Nucleus accumbens (tissue), 56 donors: ENCODE results near the gene PDE4B.

Experiments used
- DNase-seq, 56 donors: peaks; one replicate each; lab custom pipeline; 2025; lab: John Stamatoyannopoulos, UW

The PDE4B gene

DNA sequence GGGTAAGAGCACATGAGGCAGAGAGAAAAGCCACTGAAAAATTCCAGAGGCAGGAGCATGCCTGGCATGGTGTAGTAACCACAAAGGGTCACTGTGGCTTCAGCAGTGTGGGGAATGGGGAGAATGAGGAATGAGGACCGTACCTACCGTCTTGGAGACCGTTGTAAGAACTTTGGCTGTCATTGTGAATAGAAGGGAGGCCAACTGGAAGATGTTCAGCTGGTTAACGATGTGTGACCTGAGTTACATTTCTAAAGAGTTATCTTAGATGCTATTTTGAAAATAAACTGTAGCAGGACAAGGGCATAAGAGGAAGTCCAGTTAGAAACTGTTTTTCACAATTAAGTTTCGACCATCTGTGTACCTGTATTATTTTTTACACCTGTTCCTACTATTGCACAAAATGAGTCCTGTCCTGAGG, 375.8 kb downstream of the PDE4B start:
- peak in 1 of 56 donors; percentile 8 for DNase-seq

DNA sequence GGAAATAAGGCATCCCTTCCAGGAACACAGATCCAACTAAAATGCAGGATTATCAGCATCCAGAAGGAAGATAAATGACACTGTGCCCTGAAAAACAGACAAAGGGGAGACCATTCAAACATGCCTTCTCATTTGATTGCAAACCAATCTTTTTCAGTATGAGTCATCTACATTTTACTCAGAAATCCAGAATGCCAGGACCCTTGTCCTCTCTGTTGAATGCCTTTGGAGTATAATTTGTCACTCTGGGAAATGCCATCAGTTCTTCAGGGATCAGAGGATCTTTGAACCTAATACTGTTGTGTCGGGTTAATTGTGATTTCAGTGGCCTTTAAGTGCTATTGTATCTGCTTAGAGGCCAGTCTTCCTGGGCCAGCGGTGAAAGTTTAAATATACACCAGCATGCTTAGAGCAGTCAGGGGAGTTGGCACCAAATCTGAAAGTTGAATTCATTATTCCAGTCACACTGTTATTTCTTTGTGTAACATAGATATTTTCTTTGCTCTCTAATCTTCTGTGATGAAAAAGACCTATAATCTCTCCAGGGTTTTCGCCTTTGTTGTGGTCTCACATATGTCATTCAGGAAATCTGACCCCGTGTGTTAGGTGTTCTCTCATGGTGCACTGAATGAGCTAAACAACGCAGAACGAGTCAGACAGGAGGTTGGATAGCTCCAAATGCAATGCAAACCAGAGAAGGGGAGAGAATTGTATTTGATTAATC, 376.4 kb downstream of the PDE4B start:
- DNase-seq: peak in 1 of 56 donors; percentile 31

DNA sequence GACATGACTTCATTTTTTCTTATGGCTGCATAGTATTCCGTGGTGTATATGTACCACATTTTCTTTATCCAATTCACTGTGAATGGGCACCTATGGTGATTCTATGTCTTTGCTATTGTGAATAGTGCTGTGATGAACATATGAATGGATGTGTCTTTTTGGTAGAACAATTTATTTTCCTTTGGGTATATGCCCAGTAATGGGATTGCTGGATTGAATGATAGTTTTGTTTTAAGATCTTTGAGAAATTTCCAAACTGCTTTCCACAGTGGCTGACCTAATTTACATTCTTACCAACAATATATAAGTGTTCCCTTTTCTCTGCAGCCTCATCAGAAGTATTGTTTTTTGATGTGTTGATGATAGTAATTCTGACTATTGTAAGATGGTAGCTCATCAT, 379.6 kb downstream of the PDE4B start:
- DNase-seq: no peak

DNA sequence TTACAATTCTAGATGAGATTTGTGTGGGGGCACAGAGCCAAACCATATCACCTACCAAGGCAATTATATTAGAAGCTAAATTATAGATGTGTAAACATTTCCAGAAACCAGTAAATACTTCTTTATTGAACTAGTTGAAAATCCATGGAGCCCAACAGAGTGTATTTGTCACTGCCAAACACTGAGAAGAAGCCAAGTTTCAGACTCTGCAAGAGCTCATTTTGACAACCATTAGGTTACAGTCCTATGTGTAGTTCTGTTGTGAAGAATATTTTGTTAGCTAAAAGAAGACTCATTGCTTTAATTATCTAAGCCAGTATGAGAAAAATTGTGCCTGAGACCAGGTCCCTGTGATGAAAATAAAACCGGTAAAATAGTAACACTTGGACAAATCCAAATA, 382.4 kb downstream of the PDE4B start:
- no peak for DNase-seq

DNA sequence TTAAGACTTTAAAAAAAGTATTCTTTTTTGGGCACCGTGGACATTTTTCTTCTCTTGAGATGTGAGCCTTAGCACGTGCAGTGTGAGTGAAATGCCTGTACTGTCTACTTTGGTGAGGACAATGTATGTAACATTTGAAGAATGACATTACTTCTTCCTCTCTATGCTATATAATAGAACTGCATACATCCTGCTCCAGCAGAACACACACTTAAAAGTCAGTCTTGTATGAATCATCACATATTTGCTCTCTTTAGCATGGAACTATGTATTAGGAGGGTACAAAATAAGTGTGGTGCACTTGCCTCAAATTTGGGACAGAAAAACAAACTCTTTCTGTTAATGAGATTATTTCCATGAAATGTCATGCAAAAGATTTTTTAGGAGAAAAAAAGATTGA, 382.9 kb downstream of the PDE4B start:
- no peak for DNase-seq

DNA sequence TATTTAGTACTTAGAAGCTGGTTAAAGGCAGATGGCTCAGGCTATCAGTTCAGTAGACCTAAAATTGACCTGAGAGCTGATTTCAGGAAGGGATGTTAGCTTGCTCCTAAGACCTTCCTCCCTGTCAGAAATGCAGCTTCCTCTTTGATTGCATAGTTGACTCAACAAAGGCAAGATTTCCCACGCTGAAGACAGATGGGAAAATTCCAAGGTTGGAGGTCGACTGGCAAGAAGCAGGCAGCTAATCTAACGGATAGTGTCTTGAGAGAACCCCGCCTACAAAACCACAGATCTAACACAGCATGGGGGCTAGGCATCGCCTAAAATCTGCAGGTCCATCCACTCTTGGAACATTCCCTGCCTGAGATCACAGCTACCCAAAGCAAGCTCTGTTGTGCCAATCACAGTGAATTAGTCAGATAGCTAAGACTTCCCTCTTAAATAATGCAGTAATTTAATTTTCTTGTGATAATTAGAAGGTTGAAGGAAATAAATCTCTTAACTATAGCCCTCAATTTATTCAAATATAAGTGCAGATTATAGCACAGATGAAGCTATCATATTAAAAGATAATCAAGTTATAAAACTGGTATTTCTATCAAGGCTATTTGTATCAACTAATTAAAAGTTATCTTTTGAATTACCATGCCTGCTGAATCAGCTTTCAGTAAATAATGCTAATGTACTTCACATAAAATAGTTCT, 383.5 kb downstream of the PDE4B start:
- DNase-seq: no peak

DNA sequence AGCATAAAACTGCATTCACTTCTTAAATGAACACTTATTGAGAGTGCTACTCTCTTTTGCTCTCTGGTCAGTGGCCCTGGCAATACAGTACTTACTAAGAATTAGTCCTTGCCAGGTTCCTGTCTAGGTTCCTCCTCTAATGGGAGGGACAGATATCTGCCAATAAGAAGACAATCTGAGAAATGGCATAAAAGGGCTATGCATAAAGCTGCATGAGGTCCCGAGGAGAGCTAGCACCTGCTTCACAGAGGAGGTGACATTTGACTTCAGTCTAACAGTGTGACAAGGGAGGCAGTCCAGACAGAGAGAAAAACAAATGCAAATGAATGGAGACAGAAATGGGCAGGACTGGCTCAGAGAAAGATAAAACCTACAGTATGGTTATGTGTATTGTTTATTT, 384.1 kb downstream of the PDE4B start:
- no peak for DNase-seq

DNA sequence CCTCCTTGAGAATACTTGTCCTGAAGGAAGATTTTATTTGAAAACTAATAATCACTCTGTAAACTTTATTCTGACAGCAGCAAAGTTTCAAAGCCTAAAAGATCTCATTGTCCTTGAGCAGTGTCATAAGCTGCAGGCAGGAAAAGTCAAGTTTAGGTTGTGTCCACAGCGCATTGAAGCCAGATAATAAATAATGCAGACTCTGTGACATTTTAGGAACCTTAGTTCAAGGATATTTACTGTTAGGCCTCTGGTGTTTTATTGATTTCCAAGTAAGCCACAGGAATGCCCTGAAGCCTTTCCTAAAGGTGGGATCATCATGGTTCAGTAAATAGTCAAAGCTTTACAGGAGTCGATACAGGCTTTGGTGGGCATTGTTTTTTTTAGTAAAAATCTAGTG, 384.8 kb downstream of the PDE4B start:
- no peak for DNase-seq

DNA sequence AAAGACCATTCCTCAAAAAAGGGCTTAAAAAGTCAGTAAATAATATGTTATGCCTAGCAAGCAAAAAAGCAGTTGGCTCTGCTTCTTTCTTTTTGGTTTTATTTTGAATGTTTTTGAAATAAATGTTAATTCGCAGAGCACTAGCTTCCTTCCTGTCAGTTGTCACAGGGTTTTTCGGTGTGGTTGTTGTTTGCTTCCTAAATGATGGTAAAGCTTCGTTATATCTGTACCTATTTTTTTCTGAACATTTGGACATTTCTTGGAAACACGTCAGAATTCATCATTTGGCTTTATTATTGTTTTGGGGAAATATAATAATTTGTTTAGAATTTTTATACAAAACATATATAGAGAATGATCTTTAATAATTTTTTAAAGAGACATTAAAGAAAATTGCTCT, 389.3 kb downstream of the PDE4B start:
- DNase-seq: no peak

DNA sequence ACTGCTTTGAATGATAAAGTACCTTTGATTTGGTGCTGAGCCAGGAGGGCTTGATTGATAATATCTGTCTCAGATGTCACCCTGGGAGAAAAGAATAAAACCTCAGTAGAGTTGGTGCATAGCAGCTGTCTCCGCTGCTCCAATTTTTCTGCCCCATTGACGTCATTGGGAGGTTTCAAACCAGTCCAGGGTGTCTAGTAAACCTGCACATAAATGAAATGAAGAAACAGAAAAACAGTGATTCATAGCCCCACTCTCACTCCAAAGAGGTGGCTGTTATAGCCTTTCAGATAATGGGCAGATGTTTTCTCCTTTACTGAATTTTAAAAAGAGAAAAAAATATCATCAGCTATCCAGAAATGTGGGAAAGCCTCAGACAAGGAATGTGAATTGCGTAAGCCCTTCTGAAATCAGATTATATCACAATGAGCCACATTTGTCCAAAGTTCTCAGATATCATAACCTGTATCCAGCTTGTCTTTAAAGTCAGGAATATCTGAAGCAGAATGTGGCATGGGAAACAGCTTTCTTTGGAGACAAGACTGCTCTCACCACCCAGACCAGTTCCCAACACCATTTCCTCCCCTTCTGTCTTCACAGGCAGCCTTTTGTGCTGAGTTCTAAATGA, 390.0 kb downstream of the PDE4B start:
- DNase-seq: peak in 2 of 56 donors; percentile 4 to 24

DNA sequence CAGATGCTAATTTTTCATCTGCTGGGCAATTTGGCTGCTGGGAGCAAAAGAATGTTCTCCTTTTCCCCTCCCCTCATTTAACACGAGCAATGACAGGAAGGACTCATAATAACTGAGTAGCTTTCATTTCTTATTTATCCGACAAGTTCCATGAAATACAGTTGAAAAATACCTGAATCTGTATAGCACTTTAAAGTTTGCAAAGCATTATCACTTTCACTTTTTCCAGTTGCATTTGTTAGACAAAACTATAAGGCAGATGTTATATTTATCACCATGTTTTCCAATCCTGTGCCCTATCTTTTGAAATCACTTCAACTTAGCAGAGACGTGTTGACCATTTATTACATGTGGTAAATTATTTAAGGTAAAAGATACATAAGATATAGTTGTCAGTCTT, 390.7 kb downstream of the PDE4B start:
- DNase-seq: no peak

DNA sequence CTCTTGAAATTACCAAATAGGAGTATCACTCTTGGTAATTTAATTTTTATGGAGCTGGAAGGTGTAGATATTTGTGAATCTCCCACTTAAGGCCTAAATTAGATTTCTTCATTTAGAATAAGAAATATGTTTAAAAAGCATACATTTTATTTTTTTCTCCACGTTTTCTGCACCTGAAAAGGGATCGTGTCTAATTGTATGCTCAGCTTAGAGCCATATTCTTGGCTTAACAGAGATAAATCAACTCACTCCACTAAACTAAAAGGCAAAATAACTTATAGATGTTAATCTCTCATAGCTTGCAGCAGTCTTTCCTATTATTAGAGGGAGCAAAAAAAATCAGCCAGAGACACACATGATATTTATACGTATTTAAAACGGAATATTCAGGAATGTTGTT, 404.4 kb downstream of the PDE4B start:
- no peak for DNase-seq

DNA sequence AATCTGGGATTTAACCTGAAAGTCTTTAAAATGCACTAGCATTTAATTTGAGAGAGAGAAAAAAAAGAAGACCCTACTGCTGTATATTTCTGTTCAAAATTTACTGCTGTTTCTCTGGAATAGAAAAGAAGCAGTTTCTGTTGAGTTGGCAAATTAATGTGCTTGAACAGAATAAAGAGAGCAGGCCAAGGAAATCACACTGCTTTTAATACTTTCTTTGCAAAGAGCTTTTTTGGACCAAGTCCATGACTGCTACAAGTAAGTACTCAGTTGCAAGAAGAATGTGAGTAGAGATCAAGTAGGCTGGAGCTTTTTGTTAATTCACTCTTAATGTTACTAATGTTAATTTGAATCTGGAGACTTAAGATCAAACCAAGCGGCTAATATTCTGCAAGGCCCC, 405.1 kb downstream of the PDE4B start:
- no peak for DNase-seq

DNA sequence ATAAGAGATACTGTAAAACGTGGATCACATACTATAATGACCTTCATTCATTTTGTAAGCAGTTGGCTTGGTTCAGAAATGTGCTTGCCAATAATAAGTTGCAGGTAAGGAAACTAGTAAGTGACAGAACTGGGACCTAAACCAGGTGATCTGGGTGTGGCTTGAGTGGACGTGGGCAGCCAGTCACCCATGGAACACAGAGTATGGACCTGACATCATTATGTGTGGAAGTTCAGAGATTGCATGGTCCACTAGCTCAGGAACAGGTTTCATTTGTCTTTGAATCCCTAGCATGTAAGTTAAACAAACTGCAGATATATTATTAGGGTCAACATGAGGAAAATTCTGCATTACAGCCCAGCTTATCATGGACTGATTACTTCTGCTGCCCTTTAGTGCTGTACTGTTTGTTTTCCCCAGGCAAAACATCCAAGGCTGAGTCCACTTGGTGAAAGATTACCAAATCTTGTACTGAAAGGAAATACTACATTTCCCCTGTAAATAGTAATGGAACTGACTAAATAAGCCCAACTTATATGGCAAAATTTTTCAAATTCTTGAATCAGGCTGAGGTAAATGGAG, 414.0 kb downstream of the PDE4B start:
- no peak for DNase-seq

DNA sequence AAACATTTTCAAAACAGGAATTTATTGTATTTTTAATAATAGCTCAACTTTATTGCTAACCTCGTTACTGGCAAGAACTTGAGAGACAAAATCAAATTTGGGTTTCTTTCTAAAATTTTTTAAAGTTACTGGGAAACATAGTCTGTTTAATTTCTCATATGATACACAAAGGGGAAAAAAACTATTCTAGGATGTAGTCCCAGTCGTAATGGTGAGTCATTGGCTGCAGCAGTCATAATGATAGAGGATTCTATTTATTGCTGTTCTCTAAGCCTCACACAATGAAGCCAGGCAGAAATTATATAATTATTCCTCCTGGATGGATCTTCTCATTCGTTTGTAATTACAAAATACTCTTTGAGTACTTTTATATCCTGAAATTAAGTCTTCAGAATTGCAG, 414.8 kb downstream of the PDE4B start:
- DNase-seq: peak in 3 of 56 donors; percentile 8 to 28 (median 25)

DNA sequence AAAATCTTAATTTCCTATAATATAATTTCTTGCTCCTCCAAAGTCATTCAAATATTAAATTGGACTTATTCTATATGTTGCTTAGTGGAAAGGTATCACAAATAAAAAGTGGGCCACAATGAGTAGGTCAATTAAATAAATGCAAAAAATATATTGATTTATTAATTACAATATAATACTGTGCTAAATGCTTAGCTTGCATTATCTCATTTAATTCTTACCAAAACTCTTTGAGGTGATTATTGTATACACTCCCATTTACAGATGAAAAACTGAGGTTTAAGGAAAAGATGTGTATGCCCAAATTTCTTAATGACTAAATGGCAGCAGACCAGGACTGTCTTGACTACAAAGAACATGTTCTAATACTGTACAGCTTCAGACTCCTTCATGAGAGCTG, 415.9 kb downstream of the PDE4B start:
- DNase-seq: no peak

DNA sequence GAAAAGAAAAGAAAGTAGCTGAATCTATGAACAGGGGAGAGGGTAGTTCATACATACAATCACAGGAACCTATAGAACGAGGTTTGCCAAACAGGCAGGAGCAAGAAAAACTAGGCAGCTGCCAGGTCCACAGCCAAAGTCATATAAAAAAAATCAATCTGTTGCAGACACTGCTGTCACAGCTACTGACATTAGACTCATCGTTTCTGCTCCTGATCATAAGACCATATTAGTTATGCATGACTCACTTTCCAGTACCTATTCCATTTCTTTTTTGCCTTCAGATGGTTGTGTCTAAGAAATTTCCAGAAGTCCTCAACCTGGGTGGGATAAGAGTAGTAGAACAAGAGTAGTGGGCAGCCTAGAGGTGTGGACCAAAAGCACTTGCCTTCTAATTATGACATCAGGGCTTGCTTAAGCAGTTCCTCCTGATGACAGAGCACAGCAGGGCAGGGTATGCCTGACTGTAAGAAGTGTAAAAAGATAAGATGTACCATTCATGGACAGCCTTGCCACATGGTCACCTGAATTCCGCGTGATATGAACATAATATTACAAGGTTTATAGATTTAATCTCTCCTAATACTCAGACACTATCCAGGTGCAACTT, 418.0 kb downstream of the PDE4B start:
- no peak for DNase-seq

DNA sequence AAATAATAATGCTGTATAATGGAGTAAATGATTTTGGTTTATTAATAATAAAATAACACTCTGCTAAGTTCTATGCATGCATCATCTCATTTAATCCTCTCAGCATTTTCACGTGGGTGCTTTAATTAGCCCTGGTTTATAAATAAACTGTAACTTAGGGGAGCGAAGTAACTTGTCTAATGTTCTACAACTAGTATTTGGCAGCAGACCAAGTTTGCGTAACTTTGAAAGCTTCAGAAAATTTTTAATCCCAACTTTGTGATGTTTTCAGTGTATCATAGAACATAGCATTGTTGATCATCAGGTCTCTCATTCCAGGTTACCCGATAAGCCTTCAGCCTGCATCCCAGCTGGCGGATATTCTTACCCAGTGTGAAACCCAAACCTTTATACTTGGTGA, 418.8 kb downstream of the PDE4B start:
- DNase-seq: no peak

DNA sequence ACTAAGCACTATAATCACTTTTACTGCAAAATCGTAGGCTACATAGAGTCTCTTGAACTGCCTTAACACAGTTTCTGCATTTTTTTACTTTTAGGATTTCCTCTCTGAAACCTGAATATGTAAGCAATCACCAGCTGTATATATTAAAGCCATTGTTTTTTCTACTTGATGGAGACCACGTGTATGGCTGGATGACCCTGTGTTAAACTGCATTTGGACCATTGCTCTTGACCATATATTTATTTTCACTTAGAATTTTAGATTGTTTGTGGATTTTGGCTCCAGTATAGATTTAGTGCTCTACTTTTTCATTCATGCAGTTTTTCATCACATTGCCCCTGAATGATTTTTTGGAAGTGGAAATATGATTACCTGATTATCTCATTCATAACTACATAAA, 420.8 kb downstream of the PDE4B start:
- DNase-seq: no peak

DNA sequence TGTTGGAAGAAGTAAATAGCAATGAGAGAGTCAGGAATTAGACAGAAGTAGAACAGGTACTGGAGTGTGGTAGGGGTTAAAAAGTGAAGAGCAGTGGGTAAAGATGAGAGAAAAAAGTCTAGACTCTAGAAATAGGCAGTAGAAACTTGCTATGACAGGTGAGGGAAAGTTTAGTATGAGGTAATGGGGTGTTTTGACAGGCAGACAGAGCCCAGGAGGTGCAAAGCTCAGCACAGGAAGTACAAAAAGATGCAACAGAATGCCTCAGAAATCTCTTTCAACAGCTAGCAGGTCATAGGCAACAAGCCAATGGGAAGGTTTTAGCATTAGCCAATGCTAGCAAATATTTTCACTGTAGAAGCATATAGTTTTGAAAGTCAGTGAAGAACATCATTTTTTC, 422.2 kb downstream of the PDE4B start:
- DNase-seq: no peak

DNA sequence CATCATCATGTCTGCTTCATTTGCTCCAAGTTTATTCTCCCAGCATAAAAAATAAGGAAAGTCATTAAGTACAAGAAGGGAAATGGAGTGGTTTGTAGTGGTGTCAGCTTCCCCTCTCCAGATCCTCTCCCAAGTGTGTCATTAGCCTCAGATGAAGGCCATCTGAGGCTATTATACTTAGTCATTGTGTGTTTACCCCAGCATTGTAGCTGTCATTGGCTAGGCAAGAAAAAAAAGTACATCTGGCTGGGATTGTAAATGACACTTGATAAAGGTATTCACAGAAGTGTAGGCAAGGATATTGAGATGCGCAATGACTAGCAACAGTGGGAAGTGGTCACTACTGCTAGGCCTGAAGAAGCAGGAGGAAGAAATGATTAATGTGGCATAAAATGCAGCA, 424.3 kb downstream of the PDE4B start:
- no peak for DNase-seq
